Measurements from ENCODE around the gene CMIP.

Gene CMIP

DNA sequence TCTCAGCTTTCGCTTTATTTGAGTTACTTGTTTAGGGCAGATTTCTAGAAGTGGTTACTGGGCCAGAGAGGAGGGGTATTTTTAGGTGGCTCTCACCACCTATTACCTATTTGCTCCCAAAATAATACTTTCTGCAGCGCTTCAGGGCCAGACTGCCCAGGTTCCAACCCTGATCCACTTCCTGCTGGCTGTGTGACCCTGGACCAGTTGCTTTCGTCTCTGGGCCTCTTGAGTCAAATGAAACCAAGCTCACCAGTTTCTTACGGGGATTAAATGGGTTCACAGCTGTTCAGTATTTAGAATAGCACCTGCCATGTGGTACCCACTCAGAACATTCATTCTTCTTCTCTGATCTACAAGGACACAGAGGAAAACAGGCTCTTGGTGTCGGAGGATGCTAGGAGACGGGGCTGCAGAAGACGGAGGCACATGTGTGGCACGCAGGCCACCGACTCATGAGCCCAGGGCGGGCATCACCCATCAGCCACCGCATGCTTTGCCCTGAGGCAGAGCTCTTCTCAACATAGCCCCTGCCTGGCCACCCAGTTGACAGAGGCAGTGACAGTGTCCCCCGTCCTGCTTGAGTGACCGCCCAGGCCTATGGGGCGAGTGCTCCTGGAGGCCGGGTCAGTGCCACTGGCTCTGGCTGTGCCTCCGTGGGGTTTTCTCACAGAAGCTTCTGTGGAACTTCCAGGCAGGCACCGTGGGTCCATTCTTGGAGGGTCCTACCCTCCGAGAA lies 185.5 kb downstream of the CMIP start:
- in situ Hi-C loops (cut with HindIII; ENCODE audit: low sequenced_read_pairs), result loop anchor here (5.0 kb wide), 2 partner anchors 37 to 62 kb away; no protein-coding TSS in a partner anchor

- in situ Hi-C loops (cut with HindIII; ENCODE audit: low sequenced_read_pairs), result loop anchor here (5.0 kb wide), 2 partner anchors 37 to 62 kb away; no protein-coding TSS in a partner anchor
Observed at GRCh38 chr16:81630635-81631031, 186.0 kb downstream of the CMIP start.

DNA sequence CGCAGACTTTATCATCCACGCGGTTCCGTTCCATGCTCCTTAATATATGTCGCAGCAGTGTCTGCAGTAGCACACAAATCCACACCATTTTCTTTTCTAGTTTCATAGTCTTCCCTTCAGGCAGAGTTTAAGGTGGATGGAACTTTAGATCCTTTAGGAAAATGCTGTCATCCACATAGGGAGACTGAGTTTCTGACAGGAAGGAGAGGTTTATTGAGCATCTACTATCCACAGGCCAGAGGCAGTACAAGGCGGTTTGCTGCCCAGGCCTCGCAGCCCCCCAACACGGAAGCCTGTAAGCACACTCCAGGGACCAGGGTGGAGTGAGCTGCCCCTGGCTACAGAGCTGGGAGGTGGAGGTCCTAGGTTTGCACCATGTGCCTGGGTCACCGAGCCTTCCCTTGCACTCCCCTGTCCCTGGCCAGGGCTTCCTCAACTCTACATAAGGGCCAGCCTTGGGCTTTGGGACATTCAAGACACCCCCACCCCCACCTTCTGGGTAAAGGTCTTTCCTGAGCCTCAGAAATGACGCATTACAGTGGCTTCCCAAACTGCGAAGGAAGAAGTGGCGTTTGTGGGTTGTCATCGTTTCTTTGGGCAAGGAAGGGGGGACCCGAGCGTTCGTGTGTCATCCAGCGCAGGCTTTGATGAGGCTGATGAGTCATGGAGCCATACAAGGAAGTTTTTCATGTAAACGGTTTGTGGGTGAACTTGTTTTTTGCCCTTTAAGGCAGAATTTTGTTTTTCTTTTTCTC lies 188.0 kb downstream of the CMIP start:
- in situ Hi-C loops (cut with HindIII; ENCODE audit: low sequenced_read_pairs), result loop anchor here (5.0 kb wide), 2 partner anchors 35 to 60 kb away; no protein-coding TSS in a partner anchor

DNA sequence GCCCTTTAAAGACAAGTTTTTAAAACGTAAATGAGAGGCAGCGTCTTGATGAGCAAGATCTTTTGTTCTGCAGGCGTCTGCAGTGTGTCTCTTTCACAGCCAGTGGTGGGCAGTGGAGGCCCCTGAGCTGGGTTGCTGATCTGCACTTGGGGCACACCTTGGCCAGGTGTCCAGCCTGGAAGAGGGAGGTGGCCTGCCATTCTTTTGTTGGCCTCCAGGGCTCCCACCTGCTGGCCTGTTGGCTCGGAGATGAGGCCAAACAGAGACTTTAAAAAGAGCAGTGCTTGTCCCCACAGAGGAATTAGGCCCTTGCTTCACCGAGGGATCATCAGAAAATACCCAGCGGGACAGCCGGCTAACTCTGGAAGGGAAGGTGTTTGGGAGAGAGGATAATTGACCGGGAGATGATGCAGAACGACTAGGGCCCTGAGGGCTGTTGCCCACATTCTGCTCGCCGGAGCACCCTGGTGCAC lies 188.6 kb downstream of the CMIP start:
- in situ Hi-C loops (cut with HindIII; ENCODE audit: low sequenced_read_pairs), result loop anchor here (5.0 kb wide), 2 partner anchors 34 to 59 kb away; no protein-coding TSS in a partner anchor

- in situ Hi-C loops (cut with HindIII; ENCODE audit: low sequenced_read_pairs), result loop anchor here (5.0 kb wide), 2 partner anchors 33 to 58 kb away; no protein-coding TSS in a partner anchor
Observed at GRCh38 chr16:81633680-81634379, 189.2 kb downstream of the CMIP start.

GRCh38 chr16:81634380-81635062 lies 189.9 kb downstream of the CMIP start:
- in situ Hi-C loops (cut with HindIII; ENCODE audit: low sequenced_read_pairs), result loop anchor here (5.0 kb wide), 2 partner anchors 33 to 58 kb away; no protein-coding TSS in a partner anchor

- in situ Hi-C loops (cut with HindIII; ENCODE audit: low sequenced_read_pairs), result no loop called here
Observed at GRCh38 chr16:81635063-81635937, 190.7 kb downstream of the CMIP start.

DNA sequence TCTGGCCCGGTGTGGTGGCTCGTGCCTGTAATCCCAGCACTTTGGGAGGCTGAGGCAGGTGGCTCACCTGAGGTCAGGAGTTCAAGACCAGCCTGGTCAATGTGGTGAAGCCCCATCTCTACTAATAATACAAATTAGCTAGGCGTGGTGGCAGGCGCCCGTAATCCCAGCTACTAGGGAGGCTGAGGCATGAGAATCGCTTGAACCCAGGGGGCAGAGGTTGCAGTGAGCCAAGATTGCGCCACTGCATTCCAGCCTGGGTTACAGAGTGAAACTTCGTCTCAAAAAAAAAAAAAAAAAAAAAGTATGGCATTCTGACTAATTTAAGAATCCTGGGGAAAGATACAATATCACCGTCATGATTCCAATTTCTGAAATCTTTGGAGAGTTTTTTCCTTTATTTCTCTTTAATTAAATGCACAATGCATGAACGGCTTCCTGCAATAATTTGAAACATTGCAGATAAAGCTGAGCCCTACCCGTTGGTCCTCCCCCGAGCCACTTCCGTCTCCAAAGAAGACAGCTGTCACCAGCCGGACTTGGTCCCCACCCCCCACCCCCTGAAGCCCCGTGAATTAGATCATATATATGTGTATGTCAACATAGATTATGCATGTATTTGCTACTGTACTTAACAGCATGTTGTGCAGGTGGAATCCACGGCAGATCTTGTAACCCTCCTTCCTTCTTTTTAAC lies 191.8 kb downstream of the CMIP start:
- in situ Hi-C loops (cut with HindIII; ENCODE audit: low sequenced_read_pairs), result no loop called here

DNA sequence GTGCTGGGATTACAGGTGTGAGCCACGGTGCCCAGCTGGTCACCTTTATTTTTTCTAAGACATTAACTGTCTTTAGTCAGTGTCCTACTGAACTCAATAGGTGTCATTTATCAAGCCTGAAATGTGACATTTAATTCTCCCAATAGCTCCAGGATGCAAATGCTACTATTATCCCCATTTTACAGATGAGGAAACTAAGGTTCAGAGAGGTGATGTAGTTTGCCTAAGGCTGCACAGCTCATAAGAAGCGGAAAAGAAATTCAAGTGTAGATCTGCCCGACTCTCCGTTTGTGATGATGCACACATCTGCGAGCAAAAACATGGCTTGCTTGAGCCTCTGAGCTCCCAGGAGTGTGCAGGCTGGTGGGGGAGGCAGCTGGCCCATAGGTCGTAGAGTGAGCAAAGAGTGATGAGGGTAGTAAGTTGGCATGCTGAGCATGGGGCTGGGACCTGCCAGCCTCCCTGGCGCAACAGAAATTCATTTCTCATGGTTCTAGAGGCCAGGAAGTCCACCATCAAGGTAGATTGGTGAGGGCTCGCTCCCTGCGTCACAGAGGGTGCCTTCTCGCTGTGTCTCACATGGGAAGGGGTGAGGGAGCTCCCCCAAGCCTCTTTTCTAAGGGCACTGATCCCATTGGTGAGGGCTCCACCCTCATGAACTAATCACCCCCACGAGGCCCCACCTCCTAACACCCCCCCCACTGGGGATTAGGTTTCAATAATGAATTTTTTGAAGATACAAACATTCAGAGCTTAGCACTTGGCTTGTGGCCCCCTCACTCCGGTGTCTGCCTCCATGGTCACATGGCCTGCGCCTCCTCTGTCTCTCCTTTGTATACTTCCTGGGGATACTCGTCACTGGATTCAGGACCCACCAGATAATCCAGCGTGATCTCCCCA lies 193.0 kb downstream of the CMIP start:
- in situ Hi-C loops (cut with HindIII; ENCODE audit: low sequenced_read_pairs), result no loop called here

DNA sequence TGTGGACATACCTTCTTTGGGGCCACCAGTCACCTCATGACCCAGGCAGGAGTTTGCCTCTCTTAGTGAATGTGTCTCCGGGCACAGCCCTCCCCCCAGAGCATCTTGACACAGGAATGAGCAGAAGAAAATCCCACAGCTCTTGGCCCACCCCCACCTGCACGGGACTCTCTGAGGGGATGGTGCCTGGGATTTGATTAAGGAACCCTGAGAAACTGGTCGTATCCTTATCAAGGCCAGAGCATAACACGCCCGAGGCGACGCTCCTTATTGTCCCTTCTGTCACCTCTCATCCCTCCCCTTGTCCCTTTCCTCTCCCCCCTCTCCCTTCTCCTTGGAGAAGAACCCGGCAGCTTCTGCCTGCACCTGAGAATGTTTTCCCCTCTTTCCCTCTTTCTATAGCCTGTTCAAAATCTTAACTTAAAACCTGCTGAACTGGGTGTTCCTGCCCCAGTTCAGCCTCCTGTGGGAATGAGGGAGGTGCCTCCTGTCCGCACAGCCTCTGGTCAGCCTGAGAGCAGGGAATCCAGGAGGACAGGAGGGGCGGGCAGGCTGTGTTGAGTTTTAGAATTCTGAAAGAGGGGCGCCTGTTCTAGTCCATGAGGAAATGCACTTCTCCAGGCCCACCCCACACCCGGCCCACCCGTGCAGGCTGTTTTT lies 193.8 kb downstream of the CMIP start:
- in situ Hi-C loops (cut with HindIII; ENCODE audit: low sequenced_read_pairs), result no loop called here

- in situ Hi-C loops (cut with HindIII; ENCODE audit: low sequenced_read_pairs), result no loop called here
Observed at GRCh38 chr16:81639348-81639747, 194.7 kb downstream of the CMIP start.

DNA sequence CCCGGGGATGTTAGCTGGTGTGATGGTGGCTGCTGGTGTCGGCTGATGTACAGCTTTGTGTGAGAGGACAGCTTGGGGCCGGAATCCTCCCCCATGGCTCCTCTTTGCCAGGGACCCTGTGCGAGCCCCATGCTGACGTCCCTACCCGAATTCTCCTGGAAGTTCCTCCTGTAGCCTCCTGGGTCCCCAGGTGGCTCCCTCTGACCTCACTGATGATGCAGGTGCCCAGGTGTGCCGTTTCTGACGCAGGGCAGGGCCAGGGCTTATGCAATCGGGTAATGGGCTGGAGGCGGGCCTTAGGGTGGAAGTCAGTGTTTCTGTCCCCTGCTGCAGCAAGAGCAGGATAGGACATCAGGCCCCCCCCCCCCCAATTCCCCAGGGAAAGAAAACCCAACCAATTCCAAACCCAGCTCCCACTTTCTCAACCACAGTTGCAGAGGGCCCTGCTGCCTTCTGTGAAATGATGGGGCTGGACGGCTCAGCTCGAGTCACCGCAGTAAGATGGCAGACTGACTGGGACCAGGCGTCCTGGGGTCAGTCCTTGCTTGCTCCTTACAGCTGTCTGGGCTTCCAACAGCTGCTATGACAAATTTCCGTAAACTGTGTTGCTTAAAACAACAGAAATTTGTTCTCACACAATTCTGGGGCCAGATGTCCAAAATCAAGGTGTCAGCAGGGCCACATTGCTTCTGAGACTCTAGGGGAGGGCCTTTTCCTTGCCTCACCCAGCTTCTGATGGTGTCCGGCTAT lies 195.5 kb downstream of the CMIP start:
- in situ Hi-C loops (cut with HindIII; ENCODE audit: low sequenced_read_pairs), result no loop called here

GRCh38 chr16:81640681-81641070 lies 196.1 kb downstream of the CMIP start:
- in situ Hi-C loops (cut with HindIII; ENCODE audit: low sequenced_read_pairs), result no loop called here

GRCh38 chr16:81641395-81642106 lies 196.9 kb downstream of the CMIP start:
- in situ Hi-C loops (cut with HindIII; ENCODE audit: low sequenced_read_pairs), result no loop called here

- in situ Hi-C loops (cut with HindIII; ENCODE audit: low sequenced_read_pairs), result no loop called here
Observed at GRCh38 chr16:81642107-81642436, 197.5 kb downstream of the CMIP start.

- in situ Hi-C loops (cut with HindIII; ENCODE audit: low sequenced_read_pairs), result no loop called here
Observed at GRCh38 chr16:81642943-81643342, 198.3 kb downstream of the CMIP start.
